H1 (cell line): Measurements from ENCODE around the gene CEACAM6. TPM values are rescaled to one million over a fixed set of nuclear protein-coding genes. Genes with fewer than 3 reads are reported as not detected.

Experiments
- CREB1 ChIP-seq: IDR thresholded peaks from 2 replicates; pipeline ENCODE4 v1.6.1; 2012; ENCODE audit warnings: inconsistent platforms
- E2F6 ChIP-seq: IDR thresholded peaks from 2 replicates; pipeline ENCODE4 v1.6.1; 2012; ENCODE audit warnings: inconsistent platforms
- RXRA ChIP-seq: IDR thresholded peaks from 2 replicates; pipeline ENCODE4 v1.6.1; 2011; ENCODE audit warnings: low read depth, mild to moderate bottlenecking, low read length, moderate library complexity; ENCODE audit not compliant: insufficient read depth
- SP4 ChIP-seq: IDR thresholded peaks from 2 replicates; pipeline ENCODE4 v1.6.1; 2012; ENCODE audit warnings: low read length, inconsistent platforms
- polyA plus RNA-seq, 7 experiments: library from polyadenylated mRNA; depleted of rRNA in 3 of 7; stranded (reverse) in 5 of 7; unstranded in 2 of 7; fragments of >200 nt in 5 of 7; fragments of 200-250 nt in 2 of 7; gene quantifications; 1 replicate in 5 of 7; 2 replicates in 1 of 7; 4 replicates in 1 of 7; pipeline versions ENCODE4 v1.2.1 to v1.2.3, GENCODE V29; 2011 to 2013; ENCODE audit warnings: missing spikeins in 2 of 7, mixed read lengths in 2 of 7
- total RNA-seq: library from RNA; stranded (reverse); fragmentation: NEBNext Ultra II Directional; extraction: Animal tissue kit (Norgen Biotek cat#: 25700); gene quantifications from 2 replicates; pipeline ENCODE4 v1.2.1, GENCODE V29; 2021

CEACAM6 gene
- total and polyA plus RNA-seq, 2 of the 8 experiments (the other 6 are each of a cell fraction or from before 2014, with no cell fraction given), result not detected

GRCh38 chr19:41784743-41785142 is 29.4 kb downstream of the CEACAM6 start (continued):
- TF ChIP-seq E2F6 (no peak), CREB1 (no peak), RXRA (no peak), SP4 (no peak)
